Breast epithelium (tissue), 4 donors: Measurements from ENCODE around the gene ENPP5. TPM values are rescaled to one million over a fixed set of nuclear protein-coding genes. Genes with fewer than 3 reads are reported as not detected.

ENCODE experiments used
- DNase-seq, 2 donors: peaks; one replicate each; pipeline ENCODE4 v3.0.0-alpha.2; 2019; ENCODE audit warnings: low spot score in 2 of 2
- H3K27ac ChIP-seq, 2 donors: fragments of 200-600 bp; sonication (generic) in 1 of 2; one replicate each; pipeline ENCODE4 v1.5.1; 2016 to 2019; ENCODE audit warnings: mild to moderate bottlenecking in 1 of 2
- H3K27me3 ChIP-seq, 2 donors: fragments of 200-600 bp; sonication (generic) in 1 of 2; one replicate each; pipeline versions ENCODE4 v1.5.1 to v1.6.0; 2017 to 2019; ENCODE audit warnings: control low read depth in 1 of 2, mild to moderate bottlenecking in 1 of 2
- H3K36me3 ChIP-seq: fragments of 200-600 bp; one replicate; pipeline ENCODE4 v1.5.1; 2019
- H3K4me1 ChIP-seq, 2 donors: fragments of 200-600 bp; sonication (generic); one replicate each; pipeline ENCODE4 v1.5.1; 2016 to 2019; ENCODE audit warnings: control low read depth in 1 of 2
- H3K4me3 ChIP-seq, 3 donors: fragments of 200-600 bp; sonication (generic); 1 replicate in 2 of 3; 2 replicates in 1 of 3; pipeline ENCODE4 v1.5.1; 2016 to 2019; ENCODE audit warnings: mild to moderate bottlenecking in 3 of 3, moderate library complexity in 2 of 3
- H3K9me3 ChIP-seq, 2 donors: fragments of 200-600 bp; sonication (generic) in 1 of 2; one replicate each; pipeline ENCODE4 v1.5.1; 2016 to 2019; ENCODE audit warnings: control low read depth in 1 of 2
- CTCF ChIP-seq, 3 donors: fragments of 450-650 bp; IDR thresholded peaks; one replicate each; pipeline ENCODE4 v1.5.1; 2016 to 2017; ENCODE audit warnings: antibody characterized with exemption in 3 of 3, mild to moderate bottlenecking in 3 of 3, moderate library complexity in 3 of 3
- POLR2A ChIP-seq: fragments of 450-650 bp; IDR thresholded peaks from one replicate; pipeline ENCODE4 v1.6.1; 2016; ENCODE audit warnings: antibody characterized with exemption, mild to moderate bottlenecking, moderate library complexity
- POLR2AphosphoS5 ChIP-seq, 3 donors: sonication (generic); formaldehyde crosslinking; IDR thresholded peaks; one replicate each; pipeline ENCODE4 v1.6.1; 2017; ENCODE audit warnings: antibody characterized with exemption in 3 of 3
- intact Hi-C: fragments of 100-400 bp; cut with DNase I; formaldehyde crosslinking; loops from one replicate; pipeline ENCODE4 v1.15.1; 2023; ENCODE audit warnings: low total_unique reads
- total RNA-seq, 3 donors: library from RNA; depleted of rRNA; stranded (reverse); fragments of >200 nt; gene quantifications; one replicate each; pipeline ENCODE4 v1.1.0, GENCODE V29; 2016

Gene ENPP5
- total RNA-seq, result 10 to 100 TPM in 2 of 3 donors, 1 to 10 TPM in 1; 2.2 to 28.1 (median 13.8) TPM

GRCh38 chr6:46170357-46171289 lies at the start of gene ENPP5:
TSS of gene ENPP5 (minus strand) at chr6:46170980. CDS start at chr6:46168262, 2,718 bp downstream.
- peak within 1 kb of the TSS; percentile 69 to 73 for H3K27ac ChIP-seq
- TF ChIP-seq POLR2AphosphoS5 (IDR thresholded peaks at IDR 0.05) (peak in 1 of 3 donors; percentile 45), CTCF (IDR thresholded peaks at IDR 0.05) (no peak), POLR2A (peak; percentile 60)
- intact Hi-C loops, result no loop called here
- DNase-seq, result peak; percentile 85 to 90
- peak within 1 kb of the TSS; percentile 49 to 83 (median 82) for H3K4me3 ChIP-seq
- no peaks in the 10 kb centered on the region for H3K36me3 ChIP-seq
- H3K27me3 ChIP-seq, result no peaks in the 10 kb centered on the region
- H3K9me3 ChIP-seq, result no peaks in the 10 kb centered on the region
- no peaks in the 10 kb centered on the region for H3K4me1 ChIP-seq

- Histone ChIP-seq H3K36me3 (no peaks in the 10 kb centered on the region), H3K27me3 (no peaks in the 10 kb centered on the region), H3K4me3 (no peak overlapping the region), H3K4me1 (no peaks in the 10 kb centered on the region), H3K9me3 (no peaks in the 10 kb centered on the region), H3K27ac (no peak overlapping the region)
- TF ChIP-seq POLR2AphosphoS5 (IDR thresholded peaks at IDR 0.05) (no peak), POLR2A (no peak), CTCF (IDR thresholded peaks at IDR 0.05) (no peak)
- intact Hi-C loops, result no loop called here
- DNase-seq, result no peak
Observed at GRCh38 chr6:46219661-46220060, 48.9 kb upstream of the ENPP5 start.

- peak overlapping the region in 1 of 2 donors; percentile 67 for H3K27ac ChIP-seq
- intact Hi-C loops, result no loop called here
- DNase-seq, result no peak
Observed at GRCh38 chr6:46218457-46218856, 47.7 kb upstream of the ENPP5 start.

GRCh38 chr6:46217671-46218131 lies 46.9 kb upstream of the ENPP5 start:
- no peak for DNase-seq
- no peak for TF ChIP-seq POLR2A
- peak in 1 of 3 donors; percentile 75 for TF ChIP-seq POLR2AphosphoS5 (IDR thresholded peaks at IDR 0.05)
- Histone ChIP-seq H3K4me3 (no peak overlapping the region), H3K27me3 (no peaks in the 10 kb centered on the region), H3K27ac (peak overlapping the region in 1 of 2 donors; percentile 67), H3K4me1 (no peaks in the 10 kb centered on the region), H3K36me3 (no peaks in the 10 kb centered on the region), H3K9me3 (no peaks in the 10 kb centered on the region)
- intact Hi-C loops, result no loop called here

More at GRCh38 chr6:46218457-46218856, 47.7 kb upstream of the ENPP5 start:
- TF ChIP-seq CTCF (IDR thresholded peaks at IDR 0.05), result no peak
- no peak for TF ChIP-seq POLR2A
- TF ChIP-seq POLR2AphosphoS5 (IDR thresholded peaks at IDR 0.05), result no peak
- Histone ChIP-seq H3K4me1 (no peaks in the 10 kb centered on the region), H3K36me3 (no peaks in the 10 kb centered on the region), H3K9me3 (no peaks in the 10 kb centered on the region), H3K27me3 (no peaks in the 10 kb centered on the region), H3K4me3 (no peak overlapping the region)

GRCh38 chr6:46216879-46217278 lies 46.1 kb upstream of the ENPP5 start:
- H3K9me3 ChIP-seq, result no peaks in the 10 kb centered on the region
- TF ChIP-seq POLR2A (no peak), POLR2AphosphoS5 (IDR thresholded peaks at IDR 0.05) (no peak), CTCF (IDR thresholded peaks at IDR 0.05) (no peak)
- DNase-seq, result no peak
- no peaks in the 10 kb centered on the region for H3K27me3 ChIP-seq
- peak overlapping the region in 1 of 2 donors; percentile 43 for H3K27ac ChIP-seq
- H3K4me3 ChIP-seq, result no peak overlapping the region
- H3K4me1 ChIP-seq, result no peaks in the 10 kb centered on the region
- H3K36me3 ChIP-seq, result no peaks in the 10 kb centered on the region
- intact Hi-C loops, result no loop called here
